ENCODE measurements around the gene MS4A2. TPM values are rescaled to one million over a fixed set of nuclear protein-coding genes. Genes with fewer than 3 reads are reported as not detected.
A peak's percentile ranks its signal among the peaks of the same experiment; 100 is the strongest.
"Not testable (repeated sequence)": the region's sequence is repeated elsewhere in the genome, so short reads cannot be mapped to it uniquely, and the experiment has no call there.

Gene MS4A2
- total RNA-seq, 1 donor from 2014 or later, result 20.6 TPM

DNA sequence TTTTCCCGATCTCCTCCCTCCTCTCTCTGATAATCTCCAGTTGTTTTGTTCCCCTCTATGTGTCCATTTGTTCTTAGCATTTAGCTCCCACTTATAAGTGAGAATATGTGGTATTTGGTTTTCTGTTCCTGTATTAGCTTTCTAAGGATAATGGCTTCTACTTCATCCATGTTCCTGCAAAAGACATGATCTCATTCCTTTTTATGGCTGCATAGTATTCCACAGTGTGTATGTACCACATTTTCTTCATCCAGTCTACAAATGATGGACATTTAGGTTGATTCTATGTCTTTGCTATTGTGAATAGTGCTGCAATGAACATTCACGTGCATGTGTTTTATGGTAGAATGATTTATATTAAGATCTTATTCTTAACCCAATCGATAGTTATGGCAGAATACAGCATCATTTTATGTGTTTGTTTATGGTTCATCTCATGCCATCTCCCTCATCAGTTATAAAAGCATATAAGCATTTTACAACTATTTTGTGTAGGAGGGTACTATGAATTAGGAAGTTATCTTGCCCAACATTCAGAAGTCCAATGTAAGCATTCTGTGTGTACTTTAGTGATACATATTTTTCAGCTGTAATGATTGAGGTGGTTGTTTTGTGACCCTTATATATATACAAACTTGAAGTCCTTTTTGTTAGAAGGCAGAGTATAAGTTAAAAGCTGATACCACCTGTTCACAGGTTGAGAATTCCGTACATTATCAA, 28.8 kb upstream of the MS4A2 start:
- no peak for ATAC-seq
- no peaks in the 10 kb centered on the region for H3K9me3 ChIP-seq
- no peaks in the 10 kb centered on the region for H3K4me1 ChIP-seq
- no peak overlapping the region for H3K27ac ChIP-seq
- no peaks in the 10 kb centered on the region for H3K27me3 ChIP-seq
- intact Hi-C loops (cut with DNase I), result no loop called here
- TF ChIP-seq, protein P1, sequence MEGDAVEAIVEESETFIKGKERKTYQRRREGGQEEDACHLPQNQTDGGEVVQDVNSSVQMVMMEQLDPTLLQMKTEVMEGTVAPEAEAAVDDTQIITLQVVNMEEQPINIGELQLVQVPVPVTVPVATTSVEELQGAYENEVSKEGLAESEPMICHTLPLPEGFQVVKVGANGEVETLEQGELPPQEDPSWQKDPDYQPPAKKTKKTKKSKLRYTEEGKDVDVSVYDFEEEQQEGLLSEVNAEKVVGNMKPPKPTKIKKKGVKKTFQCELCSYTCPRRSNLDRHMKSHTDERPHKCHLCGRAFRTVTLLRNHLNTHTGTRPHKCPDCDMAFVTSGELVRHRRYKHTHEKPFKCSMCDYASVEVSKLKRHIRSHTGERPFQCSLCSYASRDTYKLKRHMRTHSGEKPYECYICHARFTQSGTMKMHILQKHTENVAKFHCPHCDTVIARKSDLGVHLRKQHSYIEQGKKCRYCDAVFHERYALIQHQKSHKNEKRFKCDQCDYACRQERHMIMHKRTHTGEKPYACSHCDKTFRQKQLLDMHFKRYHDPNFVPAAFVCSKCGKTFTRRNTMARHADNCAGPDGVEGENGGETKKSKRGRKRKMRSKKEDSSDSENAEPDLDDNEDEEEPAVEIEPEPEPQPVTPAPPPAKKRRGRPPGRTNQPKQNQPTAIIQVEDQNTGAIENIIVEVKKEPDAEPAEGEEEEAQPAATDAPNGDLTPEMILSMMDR (IDR thresholded peaks at IDR 0.05), result no peak
- no peak overlapping the region for H3K4me3 ChIP-seq
- H3K36me3 ChIP-seq, result no peaks in the 10 kb centered on the region
- DNase-seq, result no peak

DNA sequence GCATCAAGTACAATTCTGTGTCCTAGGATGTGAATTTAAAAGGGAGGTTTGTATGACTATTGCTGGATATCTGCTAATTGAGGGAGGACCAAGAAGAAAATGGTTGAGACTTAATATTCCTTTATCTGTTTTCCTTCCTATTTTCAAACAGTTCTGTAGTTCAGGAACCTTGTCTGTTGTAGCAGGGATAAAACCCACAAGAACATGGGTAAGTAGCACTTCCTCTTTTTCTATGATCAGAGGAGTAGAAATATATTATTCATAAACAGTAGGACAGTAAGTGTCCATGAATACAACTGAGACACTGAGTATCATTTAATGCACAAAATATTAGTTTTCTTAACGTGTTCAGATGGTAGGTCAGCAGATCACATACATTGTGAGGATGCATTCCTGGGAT, 24.4 kb upstream of the MS4A2 start:
- Histone ChIP-seq H3K36me3 (no peaks in the 10 kb centered on the region), H3K27ac (no peak overlapping the region), H3K27me3 (no peaks in the 10 kb centered on the region), H3K9me3 (no peaks in the 10 kb centered on the region), H3K4me3 (no peak overlapping the region), H3K4me1 (no peaks in the 10 kb centered on the region)
- intact Hi-C loops (cut with DNase I), result no loop called here
- TF ChIP-seq, protein P1 (IDR thresholded peaks at IDR 0.05), result no peak
- DNase-seq, result no peak
- ATAC-seq, result peak; percentile 39

DNA sequence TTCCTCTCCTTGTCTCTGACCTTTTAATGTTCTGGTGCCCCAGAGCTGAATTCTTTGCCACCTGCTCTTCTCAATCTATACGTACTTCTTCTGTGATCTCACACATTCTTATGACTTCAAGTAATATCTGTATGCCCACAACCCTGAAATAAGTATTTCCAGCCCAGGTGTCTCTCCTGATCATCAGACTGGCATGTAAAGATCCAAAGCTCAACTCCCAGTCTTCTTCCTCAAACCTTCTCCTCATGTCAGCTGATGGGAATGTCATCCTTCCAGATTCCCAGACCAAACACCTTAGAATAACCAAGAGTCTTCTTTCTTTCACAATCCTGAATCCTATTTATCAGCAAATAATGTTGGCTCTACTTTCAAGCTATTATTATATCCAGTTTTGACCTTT, 22.7 kb upstream of the MS4A2 start:
- Histone ChIP-seq H3K36me3 (no peaks in the 10 kb centered on the region), H3K9me3 (no peaks in the 10 kb centered on the region), H3K27me3 (no peaks in the 10 kb centered on the region), H3K4me3 (no peak overlapping the region), H3K4me1 (no peaks in the 10 kb centered on the region), H3K27ac (no peak overlapping the region)
- no peak for ATAC-seq
- intact Hi-C loops (cut with DNase I), result no loop called here
- DNase-seq, result no peak
- TF ChIP-seq, protein P1 (IDR thresholded peaks at IDR 0.05), result no peak

DNA sequence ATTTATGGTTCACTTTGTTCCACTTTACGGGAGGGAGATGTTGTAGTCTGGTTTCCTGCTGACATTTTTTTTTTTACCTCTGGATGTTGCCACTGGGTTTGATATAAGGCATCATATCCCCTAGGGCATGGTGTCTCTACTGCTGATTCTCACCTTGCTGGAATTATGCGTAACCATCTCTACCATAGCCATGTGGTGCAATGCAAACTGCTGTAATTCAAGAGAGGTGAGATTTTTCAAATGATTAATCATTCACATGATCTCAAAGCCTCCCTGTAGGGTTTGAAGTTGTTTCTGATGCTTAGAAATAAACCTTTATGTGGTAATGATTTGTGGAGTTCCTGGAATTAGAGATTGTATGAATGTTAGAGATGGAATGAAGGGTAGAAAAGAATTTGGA, 19.0 kb upstream of the MS4A2 start:
- TF ChIP-seq, protein P1 (IDR thresholded peaks at IDR 0.05), result no peak
- intact Hi-C loops (cut with DNase I), result no loop called here
- Histone ChIP-seq H3K27ac (no peak overlapping the region), H3K9me3 (no peaks in the 10 kb centered on the region), H3K27me3 (no peaks in the 10 kb centered on the region), H3K36me3 (no peaks in the 10 kb centered on the region), H3K4me1 (no peaks in the 10 kb centered on the region), H3K4me3 (no peak overlapping the region)
- ATAC-seq, result no peak
- DNase-seq, result no peak

DNA sequence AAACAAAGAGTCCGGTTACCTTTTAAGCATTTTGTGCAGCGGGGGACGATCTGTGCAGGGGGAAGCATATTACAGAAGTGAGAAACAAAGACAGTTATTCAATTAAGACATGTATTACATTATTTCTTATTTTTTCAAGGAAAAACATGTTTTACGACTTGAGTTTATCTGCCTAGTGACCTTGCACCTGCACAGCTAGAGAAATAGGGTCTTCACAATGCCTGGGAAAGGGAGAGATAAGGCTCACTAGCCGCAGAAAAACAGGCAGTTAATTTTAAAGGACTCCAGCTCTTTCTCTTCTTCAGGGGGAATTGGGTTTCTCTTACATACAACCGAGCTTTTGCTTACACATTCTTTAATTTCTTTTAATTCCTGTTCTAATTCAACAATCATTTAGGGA, 16.8 kb upstream of the MS4A2 start:
- ATAC-seq; intact Hi-C loops (cut with DNase I); DNase-seq: not testable (repeated sequence)

DNA sequence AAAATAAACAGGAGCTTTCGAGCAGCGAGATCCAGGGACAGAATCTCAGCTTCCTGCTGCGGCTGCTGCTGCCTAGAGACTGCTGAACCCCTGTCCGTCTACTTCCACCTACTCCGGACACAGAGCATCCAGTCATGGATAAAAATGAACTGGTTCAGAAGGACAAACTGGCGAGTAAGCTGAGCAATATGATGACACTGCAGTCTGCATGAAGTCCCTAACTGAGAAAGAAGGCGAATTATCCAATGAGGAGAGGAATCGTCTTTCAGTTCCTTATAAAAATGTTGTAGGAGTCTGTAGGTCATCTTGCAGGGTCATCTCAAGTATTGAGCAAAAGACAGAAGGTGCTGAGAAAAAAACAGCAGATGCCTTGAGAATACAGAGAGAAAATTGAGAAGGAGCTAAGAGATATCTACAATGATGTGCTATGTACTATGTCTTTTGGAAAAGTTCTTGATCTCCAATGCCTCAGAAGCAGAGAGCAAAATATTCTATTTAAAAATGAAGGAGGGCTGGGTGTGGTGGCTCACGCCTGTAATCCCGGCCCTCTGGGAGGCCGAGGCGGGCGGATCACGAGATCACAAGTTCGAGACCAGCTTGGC, 11.1 kb upstream of the MS4A2 start:
- TF ChIP-seq, protein P1 (IDR thresholded peaks at IDR 0.05), result no peak
- Histone ChIP-seq H3K36me3 (no peaks in the 10 kb centered on the region), H3K9me3 (no peaks in the 10 kb centered on the region), H3K4me3 (no peak overlapping the region), H3K27ac (no peak overlapping the region), H3K27me3 (no peaks in the 10 kb centered on the region), H3K4me1 (no peaks in the 10 kb centered on the region)
- DNase-seq (no peak), ATAC-seq (peak; percentile 43)
- intact Hi-C loops (cut with DNase I), result no loop called here

More for the DNA sequence above, 16.8 kb upstream of the MS4A2 start:
- not testable (repeated sequence) for H3K4me1 ChIP-seq, H3K9me3 ChIP-seq, H3K27me3 ChIP-seq, H3K4me3 ChIP-seq, H3K36me3 ChIP-seq, H3K27ac ChIP-seq

Data from upper lobe of right lung (tissue), 1 donor.